Mesodermal cell (in vitro differentiated cells): Measurements from ENCODE around the gene ZFP62.

Experiments
- H3K27ac ChIP-seq: 2 replicates; pipeline ENCODE4 v1.7.0; 2013; ENCODE audit warnings: mild to moderate bottlenecking, low read depth, low read length, moderate library complexity; ENCODE audit not compliant: severe bottlenecking
- H3K36me3 ChIP-seq: 2 replicates; pipeline ENCODE4 v1.7.1; 2013; ENCODE audit warnings: mild to moderate bottlenecking, low read length, moderate library complexity; ENCODE audit not compliant: control insufficient read depth, insufficient read depth
- H3K4me1 ChIP-seq: one replicate; pipeline ENCODE4 v1.7.1; 2013; ENCODE audit warnings: mild to moderate bottlenecking, low read length; ENCODE audit not compliant: insufficient read depth, control insufficient read depth, poor library complexity, severe bottlenecking
- H3K4me3 ChIP-seq: 2 replicates; pipeline ENCODE4 v1.7.0; 2013; ENCODE audit warnings: low read length, control low read depth, mild to moderate bottlenecking; ENCODE audit not compliant: insufficient read depth, poor library complexity, severe bottlenecking; ENCODE audit errors: extremely low read depth
- H3K9me3 ChIP-seq: 2 replicates; pipeline ENCODE4 v1.7.1; 2013; ENCODE audit warnings: mild to moderate bottlenecking, low read length, moderate library complexity; ENCODE audit not compliant: control insufficient read depth
- WGBS, 2 experiments: methylation state at CpG; one replicate each; pipeline ENCODE4 v1.1.5; 2013; ENCODE audit warnings: missing lambda C conversion rate in 2 of 2; ENCODE audit not compliant: insufficient coverage in 2 of 2; 5-methylcytosine and 5-hydroxymethylcytosine counted together

The ZFP62 gene

DNA sequence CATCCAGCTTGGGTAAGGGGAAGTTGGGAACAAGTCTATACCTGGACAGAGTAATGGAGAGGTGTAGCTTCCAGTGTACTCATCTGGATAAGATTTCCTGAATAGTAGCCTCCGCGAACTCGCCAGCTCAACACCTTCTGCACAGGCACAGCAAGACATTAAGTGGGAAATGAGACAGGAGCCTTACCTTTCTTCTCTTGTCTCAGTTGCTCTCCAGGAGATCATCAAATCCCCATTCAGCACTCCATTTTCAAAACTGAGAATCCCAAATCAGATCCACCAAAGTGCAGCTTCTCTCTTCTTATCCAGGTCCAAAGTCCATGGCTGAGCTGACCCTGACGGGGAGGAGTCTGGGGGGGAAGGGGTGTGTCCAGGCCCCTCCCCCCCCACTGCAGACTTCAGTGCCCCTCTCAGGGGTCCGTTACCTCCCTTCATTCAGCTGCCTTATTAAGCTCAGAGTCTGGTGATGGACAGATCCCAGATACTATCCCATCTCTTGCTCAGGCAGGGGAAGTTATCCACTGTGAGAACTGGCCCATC, 52.5 kb downstream of the ZFP62 start:
- Histone ChIP-seq H3K9me3 (no peaks in the 10 kb centered on the region), H3K27ac (no peak overlapping the region), H3K4me1 (peaks cover 21% of the 10 kb centered on the region), H3K36me3 (peaks cover 17% of the 10 kb centered on the region), H3K4me3 (peak overlapping the region; percentile 64)
- WGBS, 2 experiments = 92 to 93% methylated on average over 3 to 4 of the region's 5 CpGs

DNA sequence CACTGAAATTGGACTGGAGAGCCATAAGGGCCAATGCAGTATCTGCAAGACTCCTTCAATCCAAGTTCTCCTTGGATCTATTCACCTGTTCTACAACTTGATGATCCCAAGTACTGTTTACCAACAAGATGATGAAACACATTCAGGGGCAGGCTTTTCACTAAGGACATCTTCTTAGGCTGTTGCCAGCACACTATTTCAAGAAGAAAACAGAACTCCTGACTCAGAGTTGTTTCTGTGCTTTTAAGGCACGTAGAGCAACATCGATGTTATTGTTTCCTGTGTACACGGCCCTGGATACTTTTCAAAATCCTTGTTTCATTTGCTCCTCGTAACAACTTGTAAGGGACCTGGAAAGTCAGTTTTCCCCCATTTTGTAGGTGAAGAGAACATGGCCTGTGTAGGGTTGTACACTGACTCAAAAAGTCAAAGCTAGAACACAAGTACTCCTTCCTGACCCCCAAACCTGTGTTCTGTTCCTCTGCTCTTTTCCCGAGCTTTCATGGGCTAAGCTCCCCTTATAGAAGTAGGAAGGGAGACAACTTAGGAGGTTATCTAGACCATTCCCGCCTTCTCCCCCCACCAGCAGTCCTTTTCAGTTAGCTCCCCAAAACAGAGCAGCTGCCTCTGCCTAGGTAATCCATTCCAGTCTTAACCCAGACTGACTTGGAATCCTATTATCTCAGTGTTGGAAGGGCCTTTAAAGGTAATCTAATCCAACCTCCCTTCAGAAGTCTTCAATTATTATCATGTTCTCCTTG, 53.2 kb downstream of the ZFP62 start:
- H3K4me3 ChIP-seq = peak overlapping the region; percentile 3
- 90 to 92% methylated on average over 4 to 5 of the region's 6 CpGs for WGBS, 2 experiments
- H3K4me1 ChIP-seq = peaks cover 28% of the 10 kb centered on the region

DNA sequence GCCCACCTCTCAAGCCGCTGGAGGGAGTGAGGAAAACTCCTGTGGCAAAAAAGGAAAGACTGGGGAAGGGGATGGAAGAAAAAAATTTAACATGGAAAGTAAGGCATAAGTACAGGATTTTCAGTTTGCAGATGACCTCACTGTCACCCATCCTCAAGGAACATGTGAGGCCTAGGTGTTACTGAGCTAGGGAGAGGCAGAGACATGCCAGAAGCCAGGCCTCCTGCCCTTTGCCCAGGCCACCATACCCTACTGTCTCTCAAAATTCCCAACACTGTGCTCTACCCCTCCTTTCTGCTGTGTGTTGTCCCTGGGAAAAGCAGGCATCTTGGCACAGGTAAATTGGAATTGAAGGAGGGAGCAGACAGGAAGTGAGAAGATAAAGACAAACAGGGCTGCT, 54.0 kb downstream of the ZFP62 start:
- no peaks in the 10 kb centered on the region for H3K9me3 ChIP-seq
- no CpG with 5 or more reads among the region's 1 CpG for WGBS, 2 experiments
- peaks cover 28% of the 10 kb centered on the region for H3K4me1 ChIP-seq
- no peak overlapping the region for H3K27ac ChIP-seq
- no peak overlapping the region for H3K4me3 ChIP-seq
- peaks cover 17% of the 10 kb centered on the region for H3K36me3 ChIP-seq

More for the DNA sequence above, 53.2 kb downstream of the ZFP62 start:
- Histone ChIP-seq H3K9me3 (no peaks in the 10 kb centered on the region), H3K27ac (no peak overlapping the region), H3K36me3 (peaks cover 17% of the 10 kb centered on the region)

DNA sequence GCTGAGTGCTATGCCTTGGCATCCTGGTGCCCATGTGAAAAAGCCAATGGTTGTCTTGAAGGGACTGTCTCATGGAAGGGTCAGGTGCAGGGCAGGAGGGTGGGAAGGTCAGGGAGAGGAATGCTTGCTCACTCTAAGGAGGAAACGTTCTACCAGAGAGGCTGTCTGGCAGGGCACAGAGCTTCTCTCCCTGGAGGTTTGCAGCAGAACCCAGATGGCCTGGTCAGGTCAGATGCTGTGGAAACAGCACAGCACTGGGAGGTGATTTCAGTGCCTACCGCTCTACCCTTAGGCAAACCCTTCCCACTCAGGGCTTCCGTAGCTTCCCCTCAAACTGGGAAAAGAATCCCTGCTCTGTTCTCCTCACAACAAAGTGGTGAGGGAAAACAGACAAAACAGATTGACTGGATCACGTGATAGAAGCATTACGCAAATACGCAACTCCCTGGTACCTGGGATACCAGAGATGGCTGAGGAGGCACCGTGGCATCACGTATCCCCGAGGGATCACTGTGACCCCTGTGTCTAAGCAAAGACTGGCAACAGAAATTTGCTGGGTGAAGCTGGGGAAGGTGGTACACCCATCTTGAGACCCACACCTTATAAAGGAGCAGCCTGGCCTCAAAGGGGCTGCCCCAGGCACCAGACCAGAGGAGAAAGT, 54.6 kb downstream of the ZFP62 start:
- H3K9me3 ChIP-seq = no peaks in the 10 kb centered on the region
- peaks cover 32% of the 10 kb centered on the region for H3K4me1 ChIP-seq
- H3K4me3 ChIP-seq = no peak overlapping the region
- H3K36me3 ChIP-seq = peaks cover 17% of the 10 kb centered on the region
- H3K27ac ChIP-seq = no peak overlapping the region
- WGBS, 2 experiments = 91 to 95% methylated on average over 7 to 9 of the region's 9 CpGs

DNA sequence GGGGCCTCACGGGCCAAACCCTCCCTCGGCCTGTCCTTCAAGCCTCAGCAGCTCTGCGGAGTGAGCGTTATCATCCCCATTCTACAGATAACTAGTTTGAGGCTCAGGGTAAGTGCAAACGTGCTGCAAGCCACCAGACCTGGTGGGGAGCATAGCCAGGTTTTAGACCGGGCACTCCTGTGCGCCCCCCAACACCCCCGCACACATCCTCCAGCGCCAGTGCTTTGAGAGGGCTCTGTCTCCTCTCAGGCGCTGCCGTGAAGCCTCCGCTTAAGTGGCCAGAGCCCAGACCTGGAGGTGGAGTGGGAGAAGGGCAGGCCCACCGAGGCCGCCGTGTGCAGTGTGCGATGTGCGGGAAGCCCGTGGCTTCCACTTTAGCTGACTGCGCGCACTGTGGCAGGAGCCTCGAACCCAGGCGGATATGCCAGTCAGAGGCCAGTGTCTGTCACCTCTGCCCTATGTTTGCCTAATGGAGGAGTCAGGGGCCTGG, 56.9 kb downstream of the ZFP62 start:
- H3K4me1 ChIP-seq = peaks cover 41% of the 10 kb centered on the region
- H3K27ac ChIP-seq = no peak overlapping the region
- 97% methylated on average over 21 to 22 of the region's 22 CpGs for WGBS, 2 experiments
- H3K36me3 ChIP-seq = peaks cover 36% of the 10 kb centered on the region
- no peak overlapping the region for H3K4me3 ChIP-seq
- no peaks in the 10 kb centered on the region for H3K9me3 ChIP-seq

DNA sequence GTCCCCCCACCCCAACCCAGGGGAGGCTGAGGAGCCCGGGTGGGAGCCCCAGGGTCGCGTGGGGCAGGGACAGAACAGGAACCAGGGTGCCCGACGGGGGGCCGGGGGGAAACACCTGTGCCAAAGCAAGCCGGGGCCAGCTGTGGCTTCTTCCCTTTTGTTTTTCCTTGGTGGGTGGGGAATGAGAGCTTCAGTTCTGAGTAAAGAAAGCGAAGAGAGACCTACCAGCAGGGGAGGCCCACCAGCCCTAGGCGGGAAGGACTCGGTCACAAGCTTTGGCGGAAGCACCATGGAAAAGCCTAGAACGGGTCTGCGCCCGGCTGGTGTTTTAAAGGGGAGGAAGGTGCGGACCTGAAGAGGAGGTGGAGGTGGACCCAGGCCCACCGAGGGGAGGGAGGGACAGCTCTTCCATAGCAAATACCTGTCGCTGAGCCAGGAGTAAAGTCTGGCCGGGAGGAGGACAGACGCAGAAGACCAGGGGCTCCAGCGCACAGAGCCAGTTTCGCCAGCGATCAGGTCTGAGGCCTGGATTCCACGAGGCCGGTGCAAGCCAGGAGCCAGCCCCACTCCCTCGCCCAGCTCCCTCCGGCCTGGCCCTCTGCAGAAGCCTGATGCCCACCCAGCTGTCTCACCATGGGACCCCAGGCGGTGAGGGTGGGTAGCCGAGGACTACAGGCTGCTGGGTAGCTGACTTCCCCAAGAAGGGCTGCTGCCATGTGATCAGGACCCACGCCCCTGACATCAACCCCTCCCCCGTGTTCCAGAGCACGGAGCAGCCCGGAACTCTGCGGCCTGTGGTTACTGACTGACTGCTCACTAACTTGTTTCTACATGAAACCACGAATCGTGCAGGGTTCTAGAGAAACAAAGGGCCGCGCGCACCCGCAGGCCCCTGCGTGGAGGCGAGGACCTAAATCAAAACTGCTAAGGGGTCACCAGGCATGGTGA, 57.6 kb downstream of the ZFP62 start:
- WGBS, 2 experiments = 66 to 70% methylated on average over 31 to 37 of the region's 41 CpGs
- H3K9me3 ChIP-seq = no peaks in the 10 kb centered on the region
- H3K4me1 ChIP-seq = peaks cover 42% of the 10 kb centered on the region
- H3K27ac ChIP-seq = peak overlapping the region; percentile 74
- H3K36me3 ChIP-seq = peaks cover 39% of the 10 kb centered on the region
- H3K4me3 ChIP-seq = peak overlapping the region; percentile 81

DNA sequence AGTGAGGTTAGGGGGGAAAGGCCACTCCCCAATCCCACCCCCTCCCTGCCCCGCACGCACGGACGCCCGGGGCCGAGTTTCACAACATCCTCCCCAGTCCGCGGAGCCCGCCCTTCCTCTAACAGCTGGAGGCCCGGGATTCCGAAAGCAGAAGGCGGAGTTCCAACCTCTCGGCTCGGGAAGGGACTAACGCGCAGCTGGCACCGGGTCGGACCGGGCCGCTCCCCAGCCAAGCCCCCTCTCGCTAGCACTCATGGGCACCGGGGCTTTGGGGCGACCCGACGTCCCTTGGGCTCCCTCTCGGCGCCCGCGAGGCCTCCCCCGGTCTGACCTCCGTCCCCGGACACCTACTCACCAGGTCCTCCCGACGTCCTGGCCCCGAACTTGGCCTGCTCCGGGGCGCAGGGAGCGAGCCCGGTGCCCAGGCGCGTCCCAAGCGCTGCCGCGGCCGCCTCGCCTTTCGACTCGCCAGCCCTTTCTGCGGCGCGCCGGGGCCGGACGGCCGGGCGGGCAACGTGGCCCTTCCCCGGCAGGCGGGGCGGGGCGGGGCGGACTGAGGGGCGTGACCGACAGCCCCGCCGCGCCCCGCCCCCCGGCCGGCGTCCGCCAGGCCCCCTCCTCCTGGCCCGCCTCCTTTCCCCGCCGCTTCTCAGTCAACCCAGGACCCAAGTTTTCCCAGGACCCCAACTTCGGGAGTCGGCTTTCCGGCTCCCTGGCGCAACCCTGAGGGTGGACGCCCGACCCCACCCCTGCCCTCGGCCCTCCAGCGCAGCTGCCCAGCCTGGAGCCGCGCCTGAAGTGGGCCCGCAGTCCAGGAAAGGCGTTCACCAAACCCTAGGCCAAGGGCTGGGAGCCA, 58.5 kb downstream of the ZFP62 start, which contains the start of gene MGAT1:
MGAT1 (minus strand) TSS at position 482 of the 856 bp plus-strand sequence. CDS start 9,835 bp downstream, outside the sequence.
- H3K36me3 ChIP-seq = peaks cover 34% of the 10 kb centered on the region
- peak within 1 kb of the TSS; percentile 88 for H3K27ac ChIP-seq
- peaks cover 51% of the 10 kb centered on the region for H3K4me1 ChIP-seq
- H3K9me3 ChIP-seq = no peaks in the 10 kb centered on the region
- peak within 1 kb of the TSS; percentile 81 for H3K4me3 ChIP-seq
- WGBS, 2 experiments = 0 to 1% methylated on average over 30 to 48 of the region's 87 CpGs

DNA sequence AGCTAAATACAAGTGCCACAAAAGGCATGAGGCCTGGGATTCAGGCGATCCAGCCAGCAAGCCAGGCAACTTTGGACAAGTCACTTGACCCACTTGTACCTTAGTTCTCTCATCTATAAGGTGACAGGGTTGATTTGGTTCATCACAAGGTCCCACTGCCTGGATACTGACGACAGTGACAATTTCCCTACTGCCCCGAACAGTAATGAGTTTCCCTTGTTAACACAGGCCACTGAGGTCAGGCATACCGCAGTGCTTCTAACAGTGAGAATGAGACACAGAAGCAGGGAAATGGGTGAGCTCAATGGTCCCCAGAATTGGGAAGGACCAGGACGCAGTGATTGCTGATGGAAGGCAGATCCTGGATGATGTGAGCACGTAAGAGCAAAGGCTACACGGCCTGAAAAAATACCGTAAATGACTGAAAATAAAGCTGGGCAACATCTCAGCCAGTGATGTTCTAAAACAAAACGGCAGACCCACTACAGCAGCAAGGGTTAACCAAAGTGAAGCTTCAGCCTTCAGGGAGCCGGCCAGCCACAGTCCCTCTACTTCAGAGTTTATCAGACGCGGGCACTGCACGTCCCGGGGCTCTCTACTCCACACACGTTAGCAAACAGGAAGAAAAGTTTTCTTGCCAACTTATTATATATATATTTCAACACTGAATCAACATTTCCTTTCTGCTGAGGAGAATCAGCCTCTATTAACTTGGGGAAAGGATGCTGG, 59.3 kb downstream of the ZFP62 start:
- WGBS, 2 experiments = 46 to 66% methylated on average over 9 to 12 of the region's 15 CpGs
- Histone ChIP-seq H3K27ac (peak overlapping the region; percentile 88), H3K4me1 (peaks cover 55% of the 10 kb centered on the region), H3K9me3 (no peaks in the 10 kb centered on the region), H3K4me3 (peak overlapping the region; percentile 81), H3K36me3 (peaks cover 32% of the 10 kb centered on the region)
